Caco-2 (cell line): ENCODE measurements around the gene TEAD1. TPM values are rescaled to one million over a fixed set of nuclear protein-coding genes. Genes with fewer than 3 reads are reported as not detected.

ENCODE experiments used
- BruUV-seq: library from RNA; stranded (reverse); fragments of 400-500 nt; replicated peaks from 2 replicates; lab custom pipeline; 2021; lab: Mats Ljungman, UMichigan
- CTCF ChIA-PET: fragments of 300-600 bp; sonication (Branson Sonifier 250); formaldehyde crosslinking; loops from one replicate; lab custom pipeline; 2022; ENCODE audit warnings: antibody characterized with exemption; lab: Charles Lee
- POLR2A ChIA-PET: fragments of 300-600 bp; sonication (Branson Sonifier 250); formaldehyde crosslinking; loops from one replicate; lab custom pipeline; 2022; ENCODE audit warnings: antibody characterized with exemption; lab: Charles Lee
- DNase-seq, 2 experiments: peaks; one replicate each; pipeline versions ENCODE4 v3.0.0 to v3.0.0-alpha.2; 2020 to 2022
- H3K27me3 ChIP-seq: replicated peaks from 2 replicates; pipeline ENCODE4 v1.6.0; 2011; ENCODE audit warnings: low read length; ENCODE audit not compliant: control insufficient read depth, insufficient read depth
- H3K36me3 ChIP-seq: 2 replicates; pipeline ENCODE4 v1.5.1; 2011; ENCODE audit warnings: low read length; ENCODE audit not compliant: control insufficient read depth, insufficient read depth
- H3K4me1 ChIP-seq: fragments of 250-450 bp; sonication (Bioruptor Pico); 2 replicates; pipeline ENCODE4 v1.5.1; 2020; ENCODE audit warnings: mild to moderate bottlenecking
- H3K4me3 ChIP-seq: 2 replicates; pipeline ENCODE4 v1.5.1; 2011; ENCODE audit warnings: low read depth, mild to moderate bottlenecking, control low read depth, low read length
- H3K9me3 ChIP-seq: fragments of 250-450 bp; sonication (Bioruptor Pico); 2 replicates; pipeline ENCODE4 v1.5.1; 2020; ENCODE audit warnings: mild to moderate bottlenecking, moderate library complexity
- H3K27ac Mint-ChIP-seq: one replicate; pipeline ENCODE4 v1.8.0; 2022; ENCODE audit warnings: mixed read lengths; ENCODE audit not compliant: unreplicated experiment
- H3K27me3 Mint-ChIP-seq: one replicate; pipeline ENCODE4 v1.8.0; 2022; ENCODE audit warnings: mixed read lengths; ENCODE audit not compliant: insufficient read depth, unreplicated experiment
- H3K36me3 Mint-ChIP-seq: one replicate; pipeline ENCODE4 v1.8.0; 2022; ENCODE audit warnings: mild to moderate bottlenecking, mixed read lengths; ENCODE audit not compliant: insufficient read depth, unreplicated experiment
- H3K4me1 Mint-ChIP-seq: one replicate; pipeline ENCODE4 v1.8.0; 2022; ENCODE audit warnings: low read depth, mixed read lengths; ENCODE audit not compliant: unreplicated experiment
- H3K4me3 Mint-ChIP-seq: one replicate; pipeline ENCODE4 v1.8.0; 2022; ENCODE audit warnings: mild to moderate bottlenecking, moderate library complexity, mixed read lengths; ENCODE audit not compliant: unreplicated experiment
- H3K9me3 Mint-ChIP-seq: one replicate; pipeline ENCODE4 v1.8.0; 2022; ENCODE audit warnings: mixed read lengths; ENCODE audit not compliant: unreplicated experiment
- CTCF ChIP-seq, 2 experiments: fragments of 200-600 bp in 1 of 2; IDR thresholded peaks; 1 replicate in 1 of 2; 2 replicates in 1 of 2; pipeline versions ENCODE4 v1.5.1 to v1.8.0; 2011 to 2022; ENCODE audit warnings: antibody characterized with exemption in 1 of 2, control low read depth in 1 of 2, inconsistent platforms in 1 of 2, low read depth in 1 of 2, low read length in 1 of 2, mild to moderate bottlenecking in 1 of 2, moderate library complexity in 1 of 2; ENCODE audit not compliant: insufficient read depth in 1 of 2, severe bottlenecking in 1 of 2, unreplicated experiment in 1 of 2
- intact Hi-C: fragments of 100-400 bp; cut with micrococcal nuclease; formaldehyde crosslinking; loops from one replicate; pipeline ENCODE4 v1.10.0; 2022; ENCODE audit not compliant: unreplicated experiment
- total RNA-seq: library from RNA; stranded (reverse); gene quantifications from 2 replicates; pipeline ENCODE4 v1.2.3, GENCODE V29; 2022

Gene TEAD1
- total RNA-seq, 1 experiment from 2014 or later, result 144 TPM

- Histone ChIP-seq H3K4me3 (no peak overlapping the region), H3K27me3 (no peaks in the 10 kb centered on the region), H3K4me1 (0 out of 2 replicates have a peak, but pooled peaks cover 3% of the 10 kb centered on the region), H3K9me3 (0 out of 2 replicates have a peak, but pooled peaks cover 2% of the 10 kb centered on the region), H3K36me3 (no peaks in the 10 kb centered on the region)
- Mint-ChIP-seq H3K27ac (no peak overlapping the region), H3K9me3 (no peaks in the 10 kb centered on the region), H3K4me1 (no peaks in the 10 kb centered on the region), H3K36me3 (peaks cover 5% of the 10 kb centered on the region), H3K27me3 (no peaks in the 10 kb centered on the region), H3K4me3 (no peak overlapping the region)
- intact Hi-C loops, result no loop called here
- ChIA-PET POLR2A (interaction anchor here (0.6 kb wide), 1 partner anchor 82 kb away, joined by 3 read pairs; no protein-coding TSS in a partner anchor), CTCF (interaction anchor here (0.6 kb wide), 2 partner anchors 18 to 574 kb away, joined by 3 to 5 read pairs; no protein-coding TSS in a partner anchor)
- DNase-seq, result no peak
- no peak for TF ChIP-seq CTCF (IDR thresholded peaks at IDR 0.05; ENCODE audit: insufficient read depth in 1 of 2, low read depth in 1 of 2, low read length in 1 of 2, severe bottlenecking in 1 of 2, unreplicated experiment in 1 of 2)
- BruUV-seq, result no TSS peak
Observed at GRCh38 chr11:12642040-12642439, 32.2 kb upstream of the TEAD1 start.

- ChIA-PET CTCF (no interaction called here), POLR2A (interaction anchor here (0.6 kb wide), 1 partner anchor 83 kb away, joined by 3 read pairs; no protein-coding TSS in a partner anchor)
- no peaks in the 10 kb centered on the region for H3K36me3 ChIP-seq
- no peak overlapping the region for H3K4me3 Mint-ChIP-seq
- H3K9me3 ChIP-seq, result 0 out of 2 replicates have a peak, but pooled peaks cover 2% of the 10 kb centered on the region
- H3K27ac Mint-ChIP-seq, result no peak overlapping the region
- no peaks in the 10 kb centered on the region for H3K9me3 Mint-ChIP-seq
- no peak for TF ChIP-seq CTCF (IDR thresholded peaks at IDR 0.05; ENCODE audit: insufficient read depth in 1 of 2, low read depth in 1 of 2, low read length in 1 of 2, severe bottlenecking in 1 of 2, unreplicated experiment in 1 of 2)
- H3K4me1 ChIP-seq, result 0 out of 2 replicates have a peak, but pooled peaks cover 3% of the 10 kb centered on the region
- H3K4me3 ChIP-seq, result no peak overlapping the region
- no peaks in the 10 kb centered on the region for H3K27me3 Mint-ChIP-seq
- no TSS peak for BruUV-seq
- no peak for DNase-seq
- intact Hi-C loops, result no loop called here
- no peaks in the 10 kb centered on the region for H3K27me3 ChIP-seq
- H3K36me3 Mint-ChIP-seq, result peaks cover 5% of the 10 kb centered on the region
- no peaks in the 10 kb centered on the region for H3K4me1 Mint-ChIP-seq
Observed at GRCh38 chr11:12642806-12643428, 31.3 kb upstream of the TEAD1 start.

GRCh38 chr11:12646478-12646877 lies 27.7 kb upstream of the TEAD1 start:
- no peaks in the 10 kb centered on the region for H3K36me3 ChIP-seq
- no peak for TF ChIP-seq CTCF (IDR thresholded peaks at IDR 0.05; ENCODE audit: insufficient read depth in 1 of 2, low read depth in 1 of 2, low read length in 1 of 2, severe bottlenecking in 1 of 2, unreplicated experiment in 1 of 2)
- no peak overlapping the region for H3K27ac Mint-ChIP-seq

More at GRCh38 chr11:12646478-12646877, 27.7 kb upstream of the TEAD1 start:
- intact Hi-C loops, result no loop called here
- Mint-ChIP-seq H3K4me3 (no peak overlapping the region), H3K4me1 (no peaks in the 10 kb centered on the region), H3K27me3 (no peaks in the 10 kb centered on the region), H3K36me3 (peaks cover 5% of the 10 kb centered on the region), H3K9me3 (no peaks in the 10 kb centered on the region)
- H3K4me3 ChIP-seq, result no peak overlapping the region
- no peak for DNase-seq
- ChIA-PET CTCF (no interaction called here), POLR2A (no interaction called here)
- H3K27me3 ChIP-seq, result no peaks in the 10 kb centered on the region
- H3K4me1 ChIP-seq, result 0 out of 2 replicates have a peak, but pooled peaks cover 3% of the 10 kb centered on the region
- H3K9me3 ChIP-seq, result 0 out of 2 replicates have a peak, but pooled peaks cover 2% of the 10 kb centered on the region
- BruUV-seq, result no TSS peak
